A673 (cell line): ENCODE measurements around the gene MED12L. TPM values are rescaled to one million over a fixed set of nuclear protein-coding genes. Genes with fewer than 3 reads are reported as not detected.
A peak's percentile ranks its signal among the peaks of the same experiment; 100 is the strongest.

Experiments used
- BruUV-seq: library from RNA; stranded (reverse); fragments of 400-500 nt; replicated peaks from 2 replicates; lab custom pipeline; 2021; lab: Mats Ljungman, UMichigan
- CTCF ChIA-PET: fragments of 300-600 bp; sonication (Branson Sonifier 250); formaldehyde crosslinking; loops from one replicate; lab custom pipeline; 2022; ENCODE audit warnings: antibody characterized with exemption; lab: Charles Lee
- POLR2A ChIA-PET: fragments of 300-600 bp; sonication (Branson Sonifier 250); formaldehyde crosslinking; loops from one replicate; lab custom pipeline; 2022; ENCODE audit warnings: antibody characterized with exemption; ENCODE audit not compliant: low non-redundant PET; lab: Charles Lee
- DNase-seq: peaks from one replicate; pipeline ENCODE4 v3.0.0-alpha.2; 2015; ENCODE audit warnings: low spot score
- H3K27ac ChIP-seq: fragments of 200-600 bp; sonication (generic); 2 replicates; pipeline ENCODE4 v1.5.1; 2016; ENCODE audit warnings: mixed run types, low read depth, mild to moderate bottlenecking, mixed read lengths, antibody characterized with exemption, low read length; ENCODE audit not compliant: poor library complexity, severe bottlenecking
- H3K27me3 ChIP-seq: fragments of 200-600 bp; sonication (generic); replicated peaks from 2 replicates; pipeline ENCODE4 v1.6.1; 2017; ENCODE audit warnings: mixed run types, low read depth, mild to moderate bottlenecking, mixed read lengths, antibody characterized with exemption, low read length; ENCODE audit not compliant: insufficient read depth, poor library complexity
- H3K36me3 ChIP-seq: fragments of 200-600 bp; sonication (generic); 2 replicates; pipeline ENCODE4 v1.6.1; 2016; ENCODE audit warnings: mixed run types, mild to moderate bottlenecking, mixed read lengths, antibody characterized with exemption, low read length; ENCODE audit not compliant: insufficient read depth, poor library complexity, severe bottlenecking
- H3K4me1 ChIP-seq: fragments of 200-600 bp; sonication (generic); 2 replicates; pipeline ENCODE4 v1.6.1; 2017; ENCODE audit warnings: mixed run types, mild to moderate bottlenecking, mixed read lengths, antibody characterized with exemption, low read length; ENCODE audit not compliant: insufficient read depth, poor library complexity, severe bottlenecking
- H3K4me3 ChIP-seq: fragments of 200-600 bp; sonication (generic); 2 replicates; pipeline ENCODE4 v1.5.1; 2016; ENCODE audit warnings: low read depth, mixed run types, mild to moderate bottlenecking, mixed read lengths, low read length; ENCODE audit not compliant: poor library complexity, severe bottlenecking
- H3K9me3 ChIP-seq: fragments of 200-600 bp; sonication (generic); 2 replicates; pipeline ENCODE4 v1.6.1; 2016; ENCODE audit warnings: mixed run types, low read depth, mild to moderate bottlenecking, mixed read lengths, antibody characterized with exemption, low read length; ENCODE audit not compliant: poor library complexity, severe bottlenecking
- EZH2 ChIP-seq: fragments of 200-600 bp; sonication (generic); IDR thresholded peaks from 2 replicates; pipeline ENCODE4 v1.6.1; 2017; ENCODE audit warnings: borderline replicate concordance, low read depth, mild to moderate bottlenecking, mixed read lengths, antibody characterized with exemption, low read length; ENCODE audit not compliant: poor library complexity, severe bottlenecking
- intact Hi-C: fragments of 100-400 bp; cut with micrococcal nuclease; formaldehyde crosslinking; loops from one replicate; pipeline ENCODE4 v1.10.0; 2022; ENCODE audit not compliant: unreplicated experiment
- total RNA-seq: library from RNA; stranded (reverse); gene quantifications from 2 replicates; pipeline ENCODE4 v1.2.3, GENCODE V29; 2021
- TF ChIP-seq, protein P1 (sequence below): fragments of 300-800, 200-600 bp; sonication (generic); conservative IDR thresholded peaks from 2 replicates; pipeline ENCODE4 v1.5.1; 2017; ENCODE audit warnings: low read depth, mild to moderate bottlenecking, antibody characterized with exemption, low read length, moderate library complexity, mixed read lengths

MED12L gene
- total RNA-seq, 1 experiment from 2014 or later, result 0.71 TPM

- no TSS peak for BruUV-seq
- CTCF ChIA-PET, result no interaction called here
- H3K36me3 ChIP-seq, result no peaks in the 10 kb centered on the region
- POLR2A ChIA-PET, result no interaction called here
- H3K27ac ChIP-seq, result no peak overlapping the region
- TF ChIP-seq EZH2, result no peak
- TF ChIP-seq, protein P1, sequence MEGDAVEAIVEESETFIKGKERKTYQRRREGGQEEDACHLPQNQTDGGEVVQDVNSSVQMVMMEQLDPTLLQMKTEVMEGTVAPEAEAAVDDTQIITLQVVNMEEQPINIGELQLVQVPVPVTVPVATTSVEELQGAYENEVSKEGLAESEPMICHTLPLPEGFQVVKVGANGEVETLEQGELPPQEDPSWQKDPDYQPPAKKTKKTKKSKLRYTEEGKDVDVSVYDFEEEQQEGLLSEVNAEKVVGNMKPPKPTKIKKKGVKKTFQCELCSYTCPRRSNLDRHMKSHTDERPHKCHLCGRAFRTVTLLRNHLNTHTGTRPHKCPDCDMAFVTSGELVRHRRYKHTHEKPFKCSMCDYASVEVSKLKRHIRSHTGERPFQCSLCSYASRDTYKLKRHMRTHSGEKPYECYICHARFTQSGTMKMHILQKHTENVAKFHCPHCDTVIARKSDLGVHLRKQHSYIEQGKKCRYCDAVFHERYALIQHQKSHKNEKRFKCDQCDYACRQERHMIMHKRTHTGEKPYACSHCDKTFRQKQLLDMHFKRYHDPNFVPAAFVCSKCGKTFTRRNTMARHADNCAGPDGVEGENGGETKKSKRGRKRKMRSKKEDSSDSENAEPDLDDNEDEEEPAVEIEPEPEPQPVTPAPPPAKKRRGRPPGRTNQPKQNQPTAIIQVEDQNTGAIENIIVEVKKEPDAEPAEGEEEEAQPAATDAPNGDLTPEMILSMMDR, result no peak
- intact Hi-C loops, result no loop called here
- H3K4me3 ChIP-seq, result no peak overlapping the region
- no peaks in the 10 kb centered on the region for H3K4me1 ChIP-seq
- no peaks in the 10 kb centered on the region for H3K9me3 ChIP-seq
- peak; percentile 8 for DNase-seq
- H3K27me3 ChIP-seq, result no peaks in the 10 kb centered on the region
Measured at GRCh38 chr3:151219056-151219455, 133.6 kb downstream of the MED12L start.

GRCh38 chr3:151224268-151224866, 138.9 kb downstream of the MED12L start:
- H3K4me1 ChIP-seq, result no peaks in the 10 kb centered on the region
- H3K4me3 ChIP-seq, result no peak overlapping the region
- H3K36me3 ChIP-seq, result no peaks in the 10 kb centered on the region
- no peaks in the 10 kb centered on the region for H3K9me3 ChIP-seq
- TF ChIP-seq, protein P1, result no peak
- TF ChIP-seq EZH2, result no peak
- H3K27ac ChIP-seq, result no peak overlapping the region
- H3K27me3 ChIP-seq, result no peaks in the 10 kb centered on the region
- intact Hi-C loops, result loop anchor here (10.0 kb wide), 2 partner anchors 200 to 1240 kb away; no protein-coding TSS in a partner anchor
- BruUV-seq, result no TSS peak
- POLR2A ChIA-PET, result no interaction called here
- DNase-seq, result no peak
- CTCF ChIA-PET, result no interaction called here

- ChIA-PET POLR2A (no interaction called here), CTCF (interaction anchor here (0.6 kb wide), 1 partner anchor 632 kb away, joined by 3 read pairs; no protein-coding TSS in a partner anchor)
- H3K4me1 ChIP-seq, result no peaks in the 10 kb centered on the region
- intact Hi-C loops, result loop anchor here (10.0 kb wide), 2 partner anchors 199 to 1239 kb away; no protein-coding TSS in a partner anchor
- no peaks in the 10 kb centered on the region for H3K9me3 ChIP-seq
- H3K27ac ChIP-seq, result no peak overlapping the region
- DNase-seq, result no peak
- H3K27me3 ChIP-seq, result no peaks in the 10 kb centered on the region
- H3K4me3 ChIP-seq, result no peak overlapping the region
- BruUV-seq, result no TSS peak
- no peak for TF ChIP-seq EZH2
- TF ChIP-seq, protein P1, result no peak
- no peaks in the 10 kb centered on the region for H3K36me3 ChIP-seq
Measured at GRCh38 chr3:151225040-151225975, 139.8 kb downstream of the MED12L start.
